Hepatocyte (in vitro differentiated cells): Measurements from ENCODE around the gene SIRT1.

ENCODE experiments used
- CTCF ChIP-seq: fragments of 200-600 bp; sonication (generic); IDR thresholded peaks from 2 replicates; pipeline ENCODE4 v1.5.1; 2016; ENCODE audit warnings: antibody characterized with exemption, mild to moderate bottlenecking; ENCODE audit not compliant: poor library complexity
- EZH2 ChIP-seq: fragments of 200-600 bp; sonication (generic); IDR thresholded peaks from 2 replicates; pipeline ENCODE4 v1.6.1; 2016; ENCODE audit warnings: antibody characterized with exemption, mild to moderate bottlenecking, borderline replicate concordance
- EZH2phosphoT487 ChIP-seq: fragments of 200-600 bp; sonication (generic); IDR thresholded peaks from one replicate; pipeline ENCODE4 v1.6.1; 2018; ENCODE audit warnings: antibody characterized with exemption, mild to moderate bottlenecking, low read depth, moderate library complexity; ENCODE audit not compliant: unreplicated experiment, severe bottlenecking

GRCh38 chr10:67924136-67924535, 39.7 kb downstream of the SIRT1 start:
- TF ChIP-seq CTCF (no peak), EZH2 (no peak), EZH2phosphoT487 (no peak)
